Stomach (tissue), 9 donors: ENCODE results near the gene GLP2R. TPM values are rescaled to one million over a fixed set of nuclear protein-coding genes. Genes with fewer than 3 reads are reported as not detected.

ENCODE experiments used
- DNase-seq, 2 donors: peaks; one replicate each; pipeline versions ENCODE4 v3.0.0 to v3.0.0-alpha.2; 2013 to 2019
- H3K27ac ChIP-seq, 5 donors: fragments of 200-600 bp in 4 of 5; sonication (generic) in 4 of 5; one replicate each; pipeline ENCODE4 v1.5.1; 2013 to 2019; ENCODE audit warnings: mild to moderate bottlenecking in 1 of 5, moderate library complexity in 1 of 5
- H3K27me3 ChIP-seq, 3 donors: fragments of 200-600 bp; sonication (generic); one replicate each; pipeline ENCODE4 v1.5.1; 2017 to 2019; ENCODE audit warnings: mixed run types in 1 of 3
- H3K36me3 ChIP-seq, 4 donors: fragments of 200-600 bp; sonication (generic); 1 replicate in 3 of 4; 2 replicates in 1 of 4; pipeline ENCODE4 v1.5.1; 2016 to 2019
- H3K4me1 ChIP-seq, 4 donors: fragments of 200-600 bp; sonication (generic); one replicate each; pipeline ENCODE4 v1.5.1; 2016 to 2019
- H3K4me3 ChIP-seq, 4 donors: fragments of 200-600 bp; sonication (generic) in 3 of 4; one replicate each; pipeline ENCODE4 v1.5.1; 2016 to 2019; ENCODE audit warnings: mild to moderate bottlenecking in 1 of 4
- H3K9me3 ChIP-seq, 4 donors: fragments of 200-600 bp; sonication (generic); one replicate each; pipeline ENCODE4 v1.5.1; 2016 to 2019
- EP300 ChIP-seq: sonication (generic); formaldehyde crosslinking; IDR thresholded peaks from one replicate; pipeline ENCODE4 v1.6.1; 2017; ENCODE audit warnings: antibody characterized with exemption
- POLR2A ChIP-seq, 4 donors: fragments of 450-650 bp; IDR thresholded peaks; one replicate each; pipeline ENCODE4 v1.6.1; 2016; ENCODE audit warnings: antibody characterized with exemption in 4 of 4, control low read depth in 2 of 4, mild to moderate bottlenecking in 1 of 4, moderate library complexity in 1 of 4
- POLR2AphosphoS5 ChIP-seq, 3 donors: sonication (generic); formaldehyde crosslinking; IDR thresholded peaks; one replicate each; pipeline ENCODE4 v1.6.1; 2016; ENCODE audit warnings: antibody characterized with exemption in 3 of 3
- WGBS, 5 donors: extraction: QIAGEN DNeasy Blood & Tissue Kit in 3 of 5; methylation state at CpG; one replicate each; pipeline versions ENCODE4 v1.1.5 to v1.1.7; 2013 to 2018; 5-methylcytosine and 5-hydroxymethylcytosine counted together
- intact Hi-C: fragments of 100-400 bp; cut with DNase I; formaldehyde crosslinking; loops from one replicate; pipeline ENCODE4 v1.15.1; 2023; ENCODE audit warnings: low total_unique reads
- polyA plus RNA-seq, 3 donors: library from polyadenylated mRNA; stranded (reverse); fragments of 200-250 nt; gene quantifications; one replicate each; pipeline ENCODE4 v1.2.3, GENCODE V29; 2013
- total RNA-seq, 5 donors: library from RNA; depleted of rRNA; stranded (reverse); fragments of >200 nt; gene quantifications; one replicate each; pipeline versions ENCODE4 v1.1.0 to v1.2.3, GENCODE V29; 2014 to 2016
- TF ChIP-seq, protein P1 (sequence below), 7 experiments: fragments of 450-650 bp in 4 of 7; fragments of 200-600 bp in 3 of 7; sonication (generic) in 3 of 7; IDR thresholded peaks; one replicate each; pipeline ENCODE4 v1.5.1; 2016 to 2019; ENCODE audit warnings: antibody characterized with exemption in 7 of 7, control low read depth in 2 of 7, mild to moderate bottlenecking in 1 of 7
- donor health status: healthy with polysubstance abuse.
- donor health status: Bipolar disorder and iron deficiency.
- donor health status: healthy.

GLP2R gene
- total and polyA plus RNA-seq, 8 donors, result 0.40 to 15.4 (median 5.8) TPM

DNA sequence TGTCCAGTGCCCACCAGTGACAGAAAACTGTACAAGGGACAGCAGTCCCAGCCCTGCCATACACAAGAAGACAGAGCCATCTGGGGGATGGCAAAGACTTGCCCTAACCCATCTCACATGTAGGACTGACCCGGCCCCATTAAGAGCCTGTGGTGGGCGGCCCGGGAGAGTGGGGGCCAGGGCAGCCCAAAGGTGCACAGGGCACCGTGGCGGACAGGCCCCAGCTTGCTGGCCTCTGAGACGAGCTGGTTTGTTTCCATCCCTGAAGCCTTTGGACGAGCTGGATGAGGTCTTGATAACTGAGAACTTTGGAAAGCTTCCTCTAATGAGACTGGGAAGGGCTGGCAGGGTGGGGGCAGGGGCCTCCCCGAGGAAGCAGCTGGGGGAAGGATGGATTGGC lies 90.4 kb downstream of the GLP2R start:
- 67 to 82% (median 78%) methylated on average over 7 to 8 of the region's 8 CpGs for WGBS, 5 donors
- Histone ChIP-seq H3K4me3 (no peak overlapping the region), H3K4me1 (no peaks in the 10 kb centered on the region), H3K27me3 (no peaks in the 10 kb centered on the region), H3K27ac (no peak overlapping the region), H3K9me3 (no peaks in the 10 kb centered on the region), H3K36me3 (peaks cover 0 to 57% (median 37%) of the 10 kb centered on the region in 4 donors)
- DNase-seq, result no peak
- intact Hi-C loops, result no loop called here
- TF ChIP-seq, protein P1, sequence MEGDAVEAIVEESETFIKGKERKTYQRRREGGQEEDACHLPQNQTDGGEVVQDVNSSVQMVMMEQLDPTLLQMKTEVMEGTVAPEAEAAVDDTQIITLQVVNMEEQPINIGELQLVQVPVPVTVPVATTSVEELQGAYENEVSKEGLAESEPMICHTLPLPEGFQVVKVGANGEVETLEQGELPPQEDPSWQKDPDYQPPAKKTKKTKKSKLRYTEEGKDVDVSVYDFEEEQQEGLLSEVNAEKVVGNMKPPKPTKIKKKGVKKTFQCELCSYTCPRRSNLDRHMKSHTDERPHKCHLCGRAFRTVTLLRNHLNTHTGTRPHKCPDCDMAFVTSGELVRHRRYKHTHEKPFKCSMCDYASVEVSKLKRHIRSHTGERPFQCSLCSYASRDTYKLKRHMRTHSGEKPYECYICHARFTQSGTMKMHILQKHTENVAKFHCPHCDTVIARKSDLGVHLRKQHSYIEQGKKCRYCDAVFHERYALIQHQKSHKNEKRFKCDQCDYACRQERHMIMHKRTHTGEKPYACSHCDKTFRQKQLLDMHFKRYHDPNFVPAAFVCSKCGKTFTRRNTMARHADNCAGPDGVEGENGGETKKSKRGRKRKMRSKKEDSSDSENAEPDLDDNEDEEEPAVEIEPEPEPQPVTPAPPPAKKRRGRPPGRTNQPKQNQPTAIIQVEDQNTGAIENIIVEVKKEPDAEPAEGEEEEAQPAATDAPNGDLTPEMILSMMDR (IDR thresholded peaks at IDR 0.05), result no peak
- TF ChIP-seq EP300 (no peak), POLR2AphosphoS5 (IDR thresholded peaks at IDR 0.05) (no peak), POLR2A (IDR thresholded peaks at IDR 0.05) (no peak)

DNA sequence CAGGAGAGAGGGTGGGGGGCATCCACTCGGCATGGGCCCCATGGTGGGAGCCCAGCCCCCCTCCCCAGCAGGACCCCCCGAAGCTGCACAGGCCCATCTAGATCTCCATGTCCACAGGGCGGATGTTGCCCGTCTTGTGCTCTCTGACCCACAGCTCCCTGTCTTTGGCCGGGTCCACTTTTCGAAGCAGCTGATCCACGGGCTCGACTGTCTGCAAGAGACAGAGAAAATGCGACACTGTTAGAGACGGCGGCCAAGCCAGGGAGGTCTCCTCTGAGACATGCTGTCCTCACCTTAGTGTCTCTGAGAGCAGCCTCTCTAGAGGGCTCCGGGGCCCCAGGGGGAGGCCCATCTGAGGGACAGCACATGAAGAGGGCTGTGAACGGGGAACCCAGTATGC lies 91.4 kb downstream of the GLP2R start:
- H3K9me3 ChIP-seq, result no peaks in the 10 kb centered on the region
- no peaks in the 10 kb centered on the region for H3K27me3 ChIP-seq
- no peak for DNase-seq
- no peak overlapping the region for H3K27ac ChIP-seq
- H3K4me3 ChIP-seq, result no peak overlapping the region
- no peaks in the 10 kb centered on the region for H3K4me1 ChIP-seq
- 74 to 87% (median 84%) methylated on average over 8 to 13 of the region's 13 CpGs for WGBS, 5 donors
- H3K36me3 ChIP-seq, result peaks cover 0 to 65% (median 37%) of the 10 kb centered on the region in 4 donors
- TF ChIP-seq, protein P1 (IDR thresholded peaks at IDR 0.05), result no peak
- TF ChIP-seq POLR2A (IDR thresholded peaks at IDR 0.05) (no peak), POLR2AphosphoS5 (IDR thresholded peaks at IDR 0.05) (no peak), EP300 (no peak)
- intact Hi-C loops, result no loop called here

DNA sequence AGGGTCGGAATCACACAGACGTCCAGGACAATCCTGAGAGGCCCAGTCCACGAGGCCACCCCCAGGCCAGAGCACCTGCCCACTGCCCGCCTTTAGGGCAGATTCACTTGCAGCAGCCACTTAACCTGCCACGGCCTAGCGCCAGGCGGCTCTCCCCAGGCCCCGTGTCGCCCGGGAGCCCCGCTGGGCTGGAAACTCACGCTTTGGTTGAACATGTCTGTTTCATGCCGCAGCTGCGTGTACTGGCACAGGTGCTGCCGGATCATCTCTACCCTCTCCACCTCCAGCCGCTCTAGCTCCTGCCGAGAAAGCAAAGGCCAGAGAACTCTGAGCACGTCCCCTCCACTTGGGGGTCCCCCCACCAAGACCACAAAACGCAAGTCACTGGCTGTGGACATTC lies 92.1 kb downstream of the GLP2R start:
- Histone ChIP-seq H3K9me3 (no peaks in the 10 kb centered on the region), H3K36me3 (peaks cover 0 to 67% (median 37%) of the 10 kb centered on the region in 4 donors), H3K4me3 (no peak overlapping the region), H3K27me3 (no peaks in the 10 kb centered on the region), H3K4me1 (no peaks in the 10 kb centered on the region), H3K27ac (no peak overlapping the region)
- TF ChIP-seq POLR2A (IDR thresholded peaks at IDR 0.05) (no peak), POLR2AphosphoS5 (IDR thresholded peaks at IDR 0.05) (no peak), EP300 (no peak)
- TF ChIP-seq, protein P1 (IDR thresholded peaks at IDR 0.05), result no peak
- 71 to 91% (median 85%) methylated on average over 15 to 19 of the region's 19 CpGs for WGBS, 5 donors
- intact Hi-C loops, result no loop called here
- no peak for DNase-seq

DNA sequence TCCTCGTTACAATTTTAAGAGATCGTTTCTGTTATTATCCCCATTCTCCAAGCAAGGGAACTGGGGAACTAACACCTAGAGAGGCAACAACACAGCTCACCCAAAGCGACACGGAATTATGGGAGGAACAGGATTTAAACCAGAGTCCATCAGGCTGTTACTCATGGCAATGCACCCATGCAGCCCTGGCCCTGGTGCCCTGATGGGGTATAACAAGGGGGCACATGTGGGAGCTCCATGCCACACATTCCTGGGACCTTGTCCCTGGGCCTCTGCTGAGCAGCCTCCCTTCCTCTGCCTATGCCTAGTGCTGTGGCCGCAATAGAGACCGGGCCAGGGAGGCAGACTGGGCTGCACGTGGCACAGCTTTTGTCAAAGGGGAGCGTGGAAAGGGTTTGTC lies 92.6 kb downstream of the GLP2R start:
- no peak overlapping the region for H3K4me3 ChIP-seq
- peaks cover 0 to 67% (median 37%) of the 10 kb centered on the region in 4 donors for H3K36me3 ChIP-seq
- H3K27ac ChIP-seq, result no peak overlapping the region
- intact Hi-C loops, result no loop called here
- WGBS, 5 donors, result 86 to 93% (median 90%) methylated on average over 8 of the region's 8 CpGs
- TF ChIP-seq, protein P1 (IDR thresholded peaks at IDR 0.05), result no peak
- TF ChIP-seq POLR2AphosphoS5 (IDR thresholded peaks at IDR 0.05), result no peak
- no peak for TF ChIP-seq EP300
- no peak for TF ChIP-seq POLR2A (IDR thresholded peaks at IDR 0.05)
- no peak for DNase-seq
- H3K9me3 ChIP-seq, result no peaks in the 10 kb centered on the region
- H3K4me1 ChIP-seq, result no peaks in the 10 kb centered on the region
- H3K27me3 ChIP-seq, result no peaks in the 10 kb centered on the region
